ENCODE data around the gene CA5A. TPM values are rescaled to one million over a fixed set of nuclear protein-coding genes. Genes with fewer than 3 reads are reported as not detected.

Gene CA5A
- polyA plus RNA-seq, 4 donors: under 0.01 TPM; not detected in 3

DNA sequence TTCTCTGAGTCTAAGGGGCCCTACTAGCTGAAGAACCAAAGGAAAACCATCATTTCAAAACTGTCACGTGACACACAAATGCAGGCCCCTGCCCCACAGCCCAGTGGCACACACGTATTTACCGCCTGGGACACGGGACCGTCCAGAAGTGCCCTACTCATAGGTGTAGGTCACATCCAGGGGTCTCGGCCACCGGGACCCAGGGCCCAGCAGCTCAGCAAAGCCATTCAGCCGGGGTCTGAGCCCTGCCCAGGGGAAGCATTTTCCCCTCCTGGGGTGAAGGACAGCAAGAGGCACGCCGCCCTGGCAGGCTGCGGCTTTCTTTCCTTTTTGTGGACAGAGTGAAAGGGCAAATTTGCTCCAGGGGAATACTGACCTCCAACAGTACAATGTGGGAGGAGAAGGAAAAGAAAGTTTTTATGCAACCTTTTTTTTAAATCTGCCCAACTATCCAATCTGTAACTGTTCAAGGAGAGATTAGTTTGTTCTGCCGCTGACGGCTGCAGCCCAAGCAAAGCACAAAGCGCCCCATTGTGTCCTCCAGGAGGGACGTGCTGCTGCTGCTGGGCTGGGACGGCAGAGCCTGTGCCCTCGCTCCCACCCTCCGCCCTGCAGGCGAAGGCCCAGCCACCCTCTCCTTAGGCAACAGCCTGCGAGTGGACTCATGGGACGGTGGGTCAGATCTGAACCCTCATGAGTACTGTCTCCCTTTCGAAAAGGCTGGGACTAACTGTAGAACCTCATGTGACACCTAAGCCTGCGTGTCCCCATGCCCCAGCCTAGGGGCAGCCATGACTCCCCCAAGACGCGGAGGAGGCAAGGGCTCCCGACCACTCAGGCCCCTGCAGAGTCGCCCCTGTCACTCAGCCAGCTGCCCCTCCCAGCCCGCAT lies 88.3 kb downstream of the CA5A start:
- peak; percentile 66 to 75 for DNase-seq
- Histone ChIP-seq H3K27ac (ENCODE audit: low read depth in 1 of 3, low read length in 2 of 3) (peak overlapping the region in 2 of 3 donors; percentile 73 to 74), H3K27me3 (ENCODE audit: control insufficient read depth in 3 of 3, insufficient read depth in 3 of 3, low read length in 3 of 3) (no peaks in the 10 kb centered on the region), H3K9me3 (ENCODE audit: control insufficient read depth in 2 of 2, insufficient read depth in 1 of 2, low read depth in 1 of 2, low read length in 1 of 2) (no peaks in the 10 kb centered on the region), H3K4me3 (ENCODE audit: low read depth in 1 of 3, low read length in 3 of 3) (no peak overlapping the region), H3K36me3 (ENCODE audit: control insufficient read depth in 3 of 3, insufficient read depth in 2 of 3, low read depth in 1 of 3, low read length in 3 of 3) (peaks cover 0 to 88% (median 4%) of the 10 kb centered on the region in 3 donors), H3K4me1 (ENCODE audit: control insufficient read depth in 3 of 3, insufficient read depth in 2 of 3, low read depth in 1 of 3, low read length in 2 of 3) (peaks cover 2 to 80% (median 7%) of the 10 kb centered on the region in 3 donors)
- 28 to 70% (median 46%) methylated on average over 28 of the region's 28 CpGs for WGBS, 3 donors
- FAIRE-seq: no peak

DNA sequence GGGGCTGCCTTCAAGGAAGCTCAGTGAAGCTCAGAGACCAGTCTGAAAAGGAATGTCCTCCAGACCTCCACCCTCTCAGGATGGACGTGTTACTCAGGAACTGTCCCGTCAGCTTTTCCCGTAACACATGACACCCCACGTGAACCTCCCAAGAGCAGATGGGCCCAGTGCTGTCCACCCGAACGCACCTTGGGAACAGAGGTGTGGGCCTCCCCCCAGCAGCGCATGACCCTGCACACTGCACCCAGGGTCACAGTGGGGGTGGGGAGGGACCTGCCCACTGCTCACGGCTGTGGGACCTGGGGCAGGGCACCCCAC lies 88.9 kb downstream of the CA5A start:
- 55 to 82% (median 75%) methylated on average over 8 of the region's 8 CpGs for WGBS, 3 donors
- no peak overlapping the region for H3K4me3 ChIP-seq (ENCODE audit: low read depth in 1 of 3, low read length in 3 of 3)
- peaks cover 2 to 80% (median 3%) of the 10 kb centered on the region in 3 donors for H3K4me1 ChIP-seq (ENCODE audit: control insufficient read depth in 3 of 3, insufficient read depth in 2 of 3, low read depth in 1 of 3, low read length in 2 of 3)
- H3K27me3 ChIP-seq (ENCODE audit: control insufficient read depth in 3 of 3, insufficient read depth in 3 of 3, low read length in 3 of 3): no peaks in the 10 kb centered on the region
- DNase-seq (peak in 1 of 2 donors; percentile 47), FAIRE-seq (no peak)
- peak overlapping the region in 2 of 3 donors; percentile 73 to 74 for H3K27ac ChIP-seq (ENCODE audit: low read depth in 1 of 3, low read length in 2 of 3)
- H3K36me3 ChIP-seq (ENCODE audit: control insufficient read depth in 3 of 3, insufficient read depth in 2 of 3, low read depth in 1 of 3, low read length in 3 of 3): peaks cover 0 to 85% (median 4%) of the 10 kb centered on the region in 3 donors
- no peaks in the 10 kb centered on the region for H3K9me3 ChIP-seq (ENCODE audit: control insufficient read depth in 2 of 2, insufficient read depth in 1 of 2, low read depth in 1 of 2, low read length in 1 of 2)

GRCh38 chr16:87846705-87847466 lies 89.4 kb downstream of the CA5A start:
- H3K9me3 ChIP-seq (ENCODE audit: control insufficient read depth in 2 of 2, insufficient read depth in 1 of 2, low read depth in 1 of 2, low read length in 1 of 2): no peaks in the 10 kb centered on the region
- 80 to 87% (median 83%) methylated on average over 22 to 25 of the region's 25 CpGs for WGBS, 3 donors
- H3K27me3 ChIP-seq (ENCODE audit: control insufficient read depth in 3 of 3, insufficient read depth in 3 of 3, low read length in 3 of 3): no peaks in the 10 kb centered on the region
- no peak overlapping the region for H3K4me3 ChIP-seq (ENCODE audit: low read depth in 1 of 3, low read length in 3 of 3)
- H3K27ac ChIP-seq (ENCODE audit: low read depth in 1 of 3, low read length in 2 of 3): peak overlapping the region in 1 of 3 donors; percentile 73
- DNase-seq: no peak
- H3K36me3 ChIP-seq (ENCODE audit: control insufficient read depth in 3 of 3, insufficient read depth in 2 of 3, low read depth in 1 of 3, low read length in 3 of 3): peaks cover 0 to 85% (median 4%) of the 10 kb centered on the region in 3 donors
- H3K4me1 ChIP-seq (ENCODE audit: control insufficient read depth in 3 of 3, insufficient read depth in 2 of 3, low read depth in 1 of 3, low read length in 2 of 3): peaks cover 2 to 80% (median 3%) of the 10 kb centered on the region in 3 donors
- FAIRE-seq: no peak

GRCh38 chr16:87845807-87846619 lies 90.3 kb downstream of the CA5A start:
- H3K9me3 ChIP-seq (ENCODE audit: control insufficient read depth in 2 of 2, insufficient read depth in 1 of 2, low read depth in 1 of 2, low read length in 1 of 2): no peaks in the 10 kb centered on the region
- H3K27me3 ChIP-seq (ENCODE audit: control insufficient read depth in 3 of 3, insufficient read depth in 3 of 3, low read length in 3 of 3): no peaks in the 10 kb centered on the region
- peaks cover 0 to 85% (median 2%) of the 10 kb centered on the region in 3 donors for H3K36me3 ChIP-seq (ENCODE audit: control insufficient read depth in 3 of 3, insufficient read depth in 2 of 3, low read depth in 1 of 3, low read length in 3 of 3)
- peaks cover 2 to 88% (median 3%) of the 10 kb centered on the region in 3 donors for H3K4me1 ChIP-seq (ENCODE audit: control insufficient read depth in 3 of 3, insufficient read depth in 2 of 3, low read depth in 1 of 3, low read length in 2 of 3)
- 77 to 84% (median 81%) methylated on average over 29 to 31 of the region's 31 CpGs for WGBS, 3 donors
- FAIRE-seq: no peak
- no peak for DNase-seq
- H3K4me3 ChIP-seq (ENCODE audit: low read depth in 1 of 3, low read length in 3 of 3): no peak overlapping the region
- no peak overlapping the region for H3K27ac ChIP-seq (ENCODE audit: low read depth in 1 of 3, low read length in 2 of 3)

GRCh38 chr16:87845213-87845612 lies 91.1 kb downstream of the CA5A start:
- Histone ChIP-seq H3K4me1 (ENCODE audit: control insufficient read depth in 3 of 3, insufficient read depth in 2 of 3, low read depth in 1 of 3, low read length in 2 of 3) (peaks cover 0 to 88% (median 7%) of the 10 kb centered on the region in 3 donors), H3K4me3 (ENCODE audit: low read depth in 1 of 3, low read length in 3 of 3) (no peak overlapping the region), H3K36me3 (ENCODE audit: control insufficient read depth in 3 of 3, insufficient read depth in 2 of 3, low read depth in 1 of 3, low read length in 3 of 3) (peaks cover 0 to 85% (median 0%) of the 10 kb centered on the region in 3 donors), H3K27me3 (ENCODE audit: control insufficient read depth in 3 of 3, insufficient read depth in 3 of 3, low read length in 3 of 3) (no peaks in the 10 kb centered on the region), H3K9me3 (ENCODE audit: control insufficient read depth in 2 of 2, insufficient read depth in 1 of 2, low read depth in 1 of 2, low read length in 1 of 2) (no peaks in the 10 kb centered on the region), H3K27ac (ENCODE audit: low read depth in 1 of 3, low read length in 2 of 3) (no peak overlapping the region)
- DNase-seq: no peak
- 65 to 79% (median 71%) methylated on average over 13 of the region's 13 CpGs for WGBS, 3 donors
- FAIRE-seq: no peak

DNA sequence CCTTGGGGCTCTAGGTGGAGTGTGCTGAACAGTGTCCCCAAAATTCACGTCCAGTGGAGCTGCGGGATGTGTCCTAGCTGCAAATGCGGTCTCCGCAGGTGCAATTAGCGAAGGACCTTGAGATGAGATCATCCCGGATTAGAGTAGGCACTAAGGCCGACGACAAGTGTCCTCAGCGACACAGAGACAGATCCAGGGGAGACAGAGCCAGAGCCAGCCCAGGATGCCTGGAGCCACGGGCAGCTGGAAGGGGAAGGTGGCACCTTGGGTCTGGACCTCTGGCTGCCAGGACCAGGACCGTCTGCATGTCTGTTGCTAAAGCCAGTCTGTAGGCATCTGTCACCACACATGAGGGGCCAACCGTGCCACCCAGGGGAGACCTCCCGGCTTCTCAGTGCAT lies 91.5 kb downstream of the CA5A start:
- Histone ChIP-seq H3K27me3 (ENCODE audit: control insufficient read depth in 3 of 3, insufficient read depth in 3 of 3, low read length in 3 of 3) (no peaks in the 10 kb centered on the region), H3K36me3 (ENCODE audit: control insufficient read depth in 3 of 3, insufficient read depth in 2 of 3, low read depth in 1 of 3, low read length in 3 of 3) (peaks cover 0 to 85% (median 3%) of the 10 kb centered on the region in 3 donors), H3K9me3 (ENCODE audit: control insufficient read depth in 2 of 2, insufficient read depth in 1 of 2, low read depth in 1 of 2, low read length in 1 of 2) (no peaks in the 10 kb centered on the region), H3K27ac (ENCODE audit: low read depth in 1 of 3, low read length in 2 of 3) (peak overlapping the region in 1 of 3 donors; percentile 74), H3K4me3 (ENCODE audit: low read depth in 1 of 3, low read length in 3 of 3) (no peak overlapping the region), H3K4me1 (ENCODE audit: control insufficient read depth in 3 of 3, insufficient read depth in 2 of 3, low read depth in 1 of 3, low read length in 2 of 3) (peaks cover 0 to 89% (median 7%) of the 10 kb centered on the region in 3 donors)
- FAIRE-seq (no peak), DNase-seq (no peak)
- WGBS, 3 donors: 72 to 83% (median 72%) methylated on average over 12 to 13 of the region's 13 CpGs

- Histone ChIP-seq H3K4me1 (ENCODE audit: control insufficient read depth in 3 of 3, insufficient read depth in 2 of 3, low read depth in 1 of 3, low read length in 2 of 3) (peaks cover 0 to 89% (median 5%) of the 10 kb centered on the region in 3 donors), H3K4me3 (ENCODE audit: low read depth in 1 of 3, low read length in 3 of 3) (no peak overlapping the region), H3K36me3 (ENCODE audit: control insufficient read depth in 3 of 3, insufficient read depth in 2 of 3, low read depth in 1 of 3, low read length in 3 of 3) (peaks cover 0 to 85% (median 4%) of the 10 kb centered on the region in 3 donors), H3K27me3 (ENCODE audit: control insufficient read depth in 3 of 3, insufficient read depth in 3 of 3, low read length in 3 of 3) (no peaks in the 10 kb centered on the region), H3K9me3 (ENCODE audit: control insufficient read depth in 2 of 2, insufficient read depth in 1 of 2, low read depth in 1 of 2, low read length in 1 of 2) (no peaks in the 10 kb centered on the region), H3K27ac (ENCODE audit: low read depth in 1 of 3, low read length in 2 of 3) (peak overlapping the region in 1 of 3 donors; percentile 74)
- 67 to 85% (median 84%) methylated on average over 28 to 30 of the region's 30 CpGs for WGBS, 3 donors
- DNase-seq (no peak), FAIRE-seq (no peak)
Observed at GRCh38 chr16:87844120-87844733, 92.1 kb downstream of the CA5A start.

All from small intestine (tissue), 7 donors.